SK-N-SH (cell line): ENCODE data around the gene SURF4. TPM values are rescaled to one million over a fixed set of nuclear protein-coding genes. Genes with fewer than 3 reads are reported as not detected.

Source experiments
- CTCF ChIA-PET: fragments of 300-600, 350-600 bp; formaldehyde crosslinking; extraction: SDS; loops from one replicate; lab custom pipeline; 2021; lab: Yijun Ruan, JAX
- POLR2A ChIA-PET: fragments of 350-600 bp; sonication (Branson Sonifier 250); formaldehyde crosslinking; extraction: SDS; loops from one replicate; lab custom pipeline; 2020; ENCODE audit warnings: antibody characterized with exemption, inconsistent platforms; lab: Yijun Ruan, JAX
- DNase-seq: peaks from one replicate; pipeline ENCODE4 v3.0.0; 2012
- H2AFZ ChIP-seq: fragments of 200-600 bp; sonication (generic); 2 replicates; pipeline ENCODE4 v1.8.1; 2016; ENCODE audit warnings: antibody characterized with exemption, mild to moderate bottlenecking, low read depth
- H3F3A ChIP-seq: fragments of 200-600 bp; sonication (generic); replicated peaks from 2 replicates; pipeline ENCODE3; 2016; ENCODE audit warnings: antibody characterized with exemption, mild to moderate bottlenecking; ENCODE audit not compliant: insufficient read depth
- H3K27ac ChIP-seq, 2 experiments: fragments of 200-500 bp in 1 of 2; fragments of 200-600 bp in 1 of 2; sonication (Bioruptor generic) in 1 of 2; sonication (generic), shearing (Covaris generic) in 1 of 2; 2 replicates each; pipeline versions ENCODE4 v1.5.1 to v1.6.1; 2014 to 2016; ENCODE audit warnings: low read depth in 2 of 2, inconsistent platforms in 1 of 2, low read length in 1 of 2, mild to moderate bottlenecking in 1 of 2, mixed read lengths in 1 of 2
- H3K27me3 ChIP-seq: fragments of 200-600 bp; sonication (generic), shearing (Covaris generic); 2 replicates; pipeline ENCODE4 v1.6.1; 2016; ENCODE audit warnings: mixed run types; ENCODE audit not compliant: insufficient read depth
- H3K36me3 ChIP-seq, 2 experiments: fragments of 200-500 bp in 1 of 2; fragments of 200-600 bp in 1 of 2; sonication (Bioruptor generic) in 1 of 2; sonication (generic) in 1 of 2; replicated peaks in 1 of 2; 2 replicates each; pipeline versions ENCODE3 to v1.5.1; 2014 to 2016; ENCODE audit warnings: low read length in 1 of 2, mild to moderate bottlenecking in 1 of 2; ENCODE audit not compliant: insufficient read depth in 2 of 2, control insufficient read depth in 1 of 2
- H3K4me1 ChIP-seq, 2 experiments: fragments of 200-500 bp in 1 of 2; fragments of 200-600 bp in 1 of 2; sonication (Bioruptor generic) in 1 of 2; sonication (generic), shearing (Covaris generic) in 1 of 2; 2 replicates each; pipeline versions ENCODE4 v1.5.1 to v1.6.1; 2014 to 2016; ENCODE audit warnings: low read depth in 1 of 2, low read length in 1 of 2, mixed run types in 1 of 2; ENCODE audit not compliant: insufficient read depth in 2 of 2, control insufficient read depth in 1 of 2
- H3K4me2 ChIP-seq: fragments of 200-600 bp; sonication (generic), shearing (Covaris generic); 2 replicates; pipeline ENCODE4 v1.6.1; 2017; ENCODE audit warnings: mixed run types
- H3K4me3 ChIP-seq, 2 experiments: fragments of 200-500 bp in 1 of 2; fragments of 200-600 bp in 1 of 2; sonication (Bioruptor generic) in 1 of 2; sonication (generic), shearing (Covaris generic) in 1 of 2; 2 replicates each; pipeline versions ENCODE4 v1.5.1 to v1.8.1; 2014 to 2016; ENCODE audit warnings: low read depth in 2 of 2, inconsistent platforms in 1 of 2, low read length in 1 of 2, mild to moderate bottlenecking in 1 of 2, mixed read lengths in 1 of 2, moderate library complexity in 1 of 2
- H3K79me2 ChIP-seq: fragments of 200-600 bp; sonication (generic); 2 replicates; pipeline ENCODE4 v1.8.1; 2017; ENCODE audit warnings: mild to moderate bottlenecking; ENCODE audit not compliant: insufficient read depth
- H3K9ac ChIP-seq: fragments of 200-600 bp; sonication (generic); 2 replicates; pipeline ENCODE4 v1.6.1; 2017; ENCODE audit warnings: mixed run types
- H3K9me2 ChIP-seq: fragments of 200-600 bp; sonication (generic); 2 replicates; pipeline ENCODE4 v1.6.1; 2017; ENCODE audit warnings: mixed run types
- H3K9me3 ChIP-seq: fragments of 200-600 bp; sonication (generic); 2 replicates; pipeline ENCODE4 v1.6.1; 2017; ENCODE audit warnings: mixed run types, mild to moderate bottlenecking, moderate library complexity
- H4K20me1 ChIP-seq: fragments of 200-600 bp; sonication (generic); 2 replicates; pipeline ENCODE4 v1.6.1; 2017; ENCODE audit warnings: mild to moderate bottlenecking, mixed run types; ENCODE audit not compliant: insufficient read depth
- CHD2 ChIP-seq: fragments of 150-350 bp; IDR thresholded peaks from 2 replicates; pipeline ENCODE4 v1.6.1; 2018; ENCODE audit warnings: low read length; ENCODE audit not compliant: partially characterized antibody
- CTCF ChIP-seq: fragments of 200-600 bp; sonication (generic); IDR thresholded peaks from 2 replicates; pipeline ENCODE4 v1.6.1; 2017; ENCODE audit warnings: antibody characterized with exemption, mild to moderate bottlenecking, moderate library complexity
- ELF1 ChIP-seq: IDR thresholded peaks from 2 replicates; pipeline ENCODE4 v1.4.0; 2012
- EZH2phosphoT487 ChIP-seq: fragments of 200-600 bp; sonication (generic); IDR thresholded peaks from 2 replicates; pipeline ENCODE4 v1.6.1; 2017; ENCODE audit warnings: low read depth, mixed run types, mild to moderate bottlenecking, antibody characterized with exemption, moderate library complexity, borderline replicate concordance
- FOSL2 ChIP-seq: IDR thresholded peaks from 2 replicates; pipeline ENCODE4 v1.4.0; 2012; ENCODE audit warnings: low read depth, mild to moderate bottlenecking, moderate library complexity, borderline replicate concordance
- FOXJ3 ChIP-seq: sonication (generic); formaldehyde crosslinking; IDR thresholded peaks from 2 replicates; pipeline ENCODE4 v1.5.1; 2020; ENCODE audit warnings: mild to moderate bottlenecking, missing genetic modification reagents
- FOXM1 ChIP-seq: IDR thresholded peaks from 2 replicates; pipeline ENCODE4 v1.4.0; 2012; ENCODE audit warnings: low read depth, mild to moderate bottlenecking
- GABPA ChIP-seq: IDR thresholded peaks from 2 replicates; pipeline ENCODE4 v1.4.0; 2012; ENCODE audit warnings: low read depth, mild to moderate bottlenecking
- MAX ChIP-seq: IDR thresholded peaks from 2 replicates; pipeline ENCODE4 v1.4.0; 2012; ENCODE audit warnings: low read depth
- MXI1 ChIP-seq: IDR thresholded peaks from 2 replicates; pipeline ENCODE4 v1.6.1; 2012; ENCODE audit warnings: mild to moderate bottlenecking, low read depth, low read length, improper control_type of control experiment
- NRF1 ChIP-seq: IDR thresholded peaks from 2 replicates; pipeline ENCODE4 v1.6.1; 2012; ENCODE audit warnings: low read depth, mild to moderate bottlenecking, low read length
- PBX3 ChIP-seq: IDR thresholded peaks from 2 replicates; pipeline ENCODE4; 2012
- RCOR1 ChIP-seq: fragments of 150-350 bp; IDR thresholded peaks from 2 replicates; pipeline ENCODE4 v1.6.1; 2017; ENCODE audit warnings: antibody characterized with exemption, low read length
- RFX5 ChIP-seq: IDR thresholded peaks from 2 replicates; pipeline ENCODE4 v1.6.1; 2012; ENCODE audit warnings: mild to moderate bottlenecking, improper control_type of control experiment, low read length
- RXRA ChIP-seq: IDR thresholded peaks from 2 replicates; pipeline ENCODE4 v1.4.0; 2012; ENCODE audit warnings: low read depth, mild to moderate bottlenecking, borderline replicate concordance
- SMC3 ChIP-seq: IDR thresholded peaks from 2 replicates; pipeline ENCODE4 v1.6.1; 2012; ENCODE audit warnings: low read depth, low read length, improper control_type of control experiment
- YY1 ChIP-seq: IDR thresholded peaks from 2 replicates; pipeline ENCODE4 v1.4.0; 2012; ENCODE audit warnings: low read depth, mild to moderate bottlenecking
- WGBS: methylation state at CpG from one replicate; pipeline ENCODE4 v1.1.6; 2017; ENCODE audit warnings: low lambda C conversion rate; 5-methylcytosine and 5-hydroxymethylcytosine counted together
- polyA plus RNA-seq, 3 experiments: library from polyadenylated mRNA; depleted of rRNA; stranded (reverse); fragments of >200 nt; gene quantifications; 2 replicates each; pipeline ENCODE4 v1.2.3, GENCODE V29; 2012
- TF ChIP-seq, protein P1 (sequence below): fragments of 150-350 bp; IDR thresholded peaks from 2 replicates; pipeline ENCODE4 v1.6.1; 2017; ENCODE audit warnings: antibody characterized with exemption, low read length, low read depth, borderline replicate concordance
- TF ChIP-seq, protein P2 (sequence below): fragments of 150-350 bp; IDR thresholded peaks from 2 replicates; pipeline ENCODE4 v1.6.1; 2016; ENCODE audit warnings: mild to moderate bottlenecking, low read depth, low read length

SURF4 gene
- polyA plus RNA-seq, 1 of the 3 experiments (the other 2 are of a cell fraction) = 165 TPM

DNA sequence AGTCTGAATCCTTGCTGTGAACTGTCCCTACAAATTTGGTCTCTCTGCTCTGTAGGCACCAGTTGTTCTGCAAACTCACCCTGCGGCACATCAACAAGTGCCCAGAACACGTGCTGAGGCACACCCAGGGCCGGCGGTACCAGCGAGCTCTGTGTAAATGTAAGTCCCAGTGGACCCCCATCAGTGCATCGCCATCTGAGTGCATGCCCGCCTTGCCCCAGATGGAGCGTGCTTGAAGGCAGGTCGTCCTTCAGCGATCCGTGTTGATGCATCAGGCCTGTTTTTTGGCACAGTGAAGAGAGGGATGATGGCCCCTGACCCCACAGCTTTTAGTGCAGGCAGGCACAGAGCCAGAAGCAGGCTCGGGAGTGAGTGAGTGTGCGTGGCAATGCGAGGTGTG lies 18.2 kb downstream of the SURF4 start:
- Histone ChIP-seq H3K36me3 (peaks cover under 1 to 57% of the 10 kb centered on the region in 2 experiments), H3K4me3 (peak overlapping the region; percentile 68 to 90; a peak in 3 of 4 replicates), H3K9me2 (no peaks in the 10 kb centered on the region), H3K9ac (no peak overlapping the region), H3K79me2 (peaks cover 46% of the 10 kb centered on the region), H4K20me1 (0 out of 2 replicates have a peak, but pooled peaks cover 15% of the 10 kb centered on the region), H3K4me2 (peak overlapping the region; percentile 97), H3F3A (peaks cover 22% of the 10 kb centered on the region), H3K9me3 (no peaks in the 10 kb centered on the region), H2AFZ (no peak overlapping the region), H3K4me1 (peaks cover 13 to 33% of the 10 kb centered on the region in 2 experiments; a peak in 2 of 4 replicates), H3K27ac (no peak overlapping the region), H3K27me3 (no peaks in the 10 kb centered on the region)
- ChIA-PET POLR2A (interaction anchor here (1.4 to 2.5 kb wide), 3 partner anchors 9 to 11 kb away, joined by 3 to 11 read pairs (median 3); partner anchors contain the start of genes MED22 and RPL7A), CTCF (interaction anchor here (1.2 to 1.9 kb wide), 3 partner anchors 14 to 129 kb away, joined by 4 to 5 read pairs (median 5); no protein-coding TSS in a partner anchor)
- DNase-seq = no peak
- 62% methylated on average over 14 of the region's 14 CpGs for WGBS
- TF ChIP-seq, protein P1, sequence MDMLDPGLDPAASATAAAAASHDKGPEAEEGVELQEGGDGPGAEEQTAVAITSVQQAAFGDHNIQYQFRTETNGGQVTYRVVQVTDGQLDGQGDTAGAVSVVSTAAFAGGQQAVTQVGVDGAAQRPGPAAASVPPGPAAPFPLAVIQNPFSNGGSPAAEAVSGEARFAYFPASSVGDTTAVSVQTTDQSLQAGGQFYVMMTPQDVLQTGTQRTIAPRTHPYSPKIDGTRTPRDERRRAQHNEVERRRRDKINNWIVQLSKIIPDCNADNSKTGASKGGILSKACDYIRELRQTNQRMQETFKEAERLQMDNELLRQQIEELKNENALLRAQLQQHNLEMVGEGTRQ = no peak
- TF ChIP-seq MXI1 = no peak
- TF ChIP-seq RCOR1 = no peak
- TF ChIP-seq ELF1 = no peak
- no peak for TF ChIP-seq GABPA
- TF ChIP-seq NRF1 = no peak
- no peak for TF ChIP-seq RFX5
- TF ChIP-seq RXRA = no peak
- TF ChIP-seq FOSL2 = no peak
- TF ChIP-seq, protein P2, sequence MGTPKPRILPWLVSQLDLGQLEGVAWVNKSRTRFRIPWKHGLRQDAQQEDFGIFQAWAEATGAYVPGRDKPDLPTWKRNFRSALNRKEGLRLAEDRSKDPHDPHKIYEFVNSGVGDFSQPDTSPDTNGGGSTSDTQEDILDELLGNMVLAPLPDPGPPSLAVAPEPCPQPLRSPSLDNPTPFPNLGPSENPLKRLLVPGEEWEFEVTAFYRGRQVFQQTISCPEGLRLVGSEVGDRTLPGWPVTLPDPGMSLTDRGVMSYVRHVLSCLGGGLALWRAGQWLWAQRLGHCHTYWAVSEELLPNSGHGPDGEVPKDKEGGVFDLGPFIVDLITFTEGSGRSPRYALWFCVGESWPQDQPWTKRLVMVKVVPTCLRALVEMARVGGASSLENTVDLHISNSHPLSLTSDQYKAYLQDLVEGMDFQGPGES = no peak
- no peak for TF ChIP-seq MAX
- no peak for TF ChIP-seq YY1
- TF ChIP-seq CHD2 = no peak
- no peak for TF ChIP-seq FOXJ3 (CRISPR knock-in tag)
- no peak for TF ChIP-seq EZH2phosphoT487
- TF ChIP-seq CTCF = no peak
- TF ChIP-seq SMC3 = no peak
- TF ChIP-seq PBX3 = no peak
- TF ChIP-seq FOXM1 = no peak
